NCI-H2029 (cell line): ENCODE data around the gene NRF1.
"Not testable (repeated sequence)": the region's sequence is repeated elsewhere in the genome, so short reads cannot be mapped to it uniquely, and the experiment has no call there.

Experiments used
- DNase-seq: peaks from one replicate; lab custom pipeline; 2025; lab: John Stamatoyannopoulos, UW

The NRF1 gene

DNA sequence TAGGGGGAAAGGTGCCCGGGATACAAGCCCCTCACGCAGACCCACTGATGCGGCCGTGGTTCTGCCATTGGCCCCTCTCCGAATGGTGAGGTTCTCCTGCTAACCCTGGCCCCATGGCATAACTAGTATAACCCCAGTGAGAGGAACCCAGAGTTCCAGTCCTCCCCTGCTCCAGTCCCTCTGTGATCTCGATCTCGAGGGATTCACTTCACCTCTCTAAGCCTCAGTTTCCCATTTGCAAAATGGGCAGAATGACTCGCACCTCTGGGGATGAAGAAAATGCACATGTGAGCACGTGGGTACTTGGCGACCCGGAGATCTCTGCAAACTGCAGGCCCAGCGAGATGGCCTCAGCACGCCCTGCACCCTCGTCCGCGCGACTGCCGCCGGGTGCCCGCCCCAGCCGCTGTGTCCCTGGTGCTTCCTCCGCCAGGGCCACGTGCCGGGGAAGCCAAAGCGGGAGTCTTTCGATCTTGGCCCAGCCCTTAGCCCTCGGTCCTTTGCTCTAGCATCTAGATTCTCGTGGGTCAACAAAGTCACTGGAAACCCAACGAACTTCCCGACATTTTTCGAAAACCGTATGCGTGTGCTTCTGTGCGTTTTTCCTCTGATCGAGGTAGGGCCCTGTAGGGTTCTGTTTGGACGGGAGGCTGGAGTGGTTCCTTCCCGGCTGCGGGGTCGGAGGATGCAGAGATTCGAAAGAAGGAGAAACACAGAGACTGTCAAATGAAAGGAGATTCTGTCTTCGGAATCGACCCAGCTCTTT, 171.5 kb downstream of the NRF1 start:
- no peak for DNase-seq

- DNase-seq = no peak
These were observed 172.0 kb downstream of the NRF1 start for GRCh38 chr7:129783584-129783919.

- DNase-seq = no peak
These were observed 172.9 kb downstream of the NRF1 start for GRCh38 chr7:129784437-129784782.

- DNase-seq = no peak
These were observed 173.5 kb downstream of the NRF1 start for GRCh38 chr7:129784783-129785684.

DNA sequence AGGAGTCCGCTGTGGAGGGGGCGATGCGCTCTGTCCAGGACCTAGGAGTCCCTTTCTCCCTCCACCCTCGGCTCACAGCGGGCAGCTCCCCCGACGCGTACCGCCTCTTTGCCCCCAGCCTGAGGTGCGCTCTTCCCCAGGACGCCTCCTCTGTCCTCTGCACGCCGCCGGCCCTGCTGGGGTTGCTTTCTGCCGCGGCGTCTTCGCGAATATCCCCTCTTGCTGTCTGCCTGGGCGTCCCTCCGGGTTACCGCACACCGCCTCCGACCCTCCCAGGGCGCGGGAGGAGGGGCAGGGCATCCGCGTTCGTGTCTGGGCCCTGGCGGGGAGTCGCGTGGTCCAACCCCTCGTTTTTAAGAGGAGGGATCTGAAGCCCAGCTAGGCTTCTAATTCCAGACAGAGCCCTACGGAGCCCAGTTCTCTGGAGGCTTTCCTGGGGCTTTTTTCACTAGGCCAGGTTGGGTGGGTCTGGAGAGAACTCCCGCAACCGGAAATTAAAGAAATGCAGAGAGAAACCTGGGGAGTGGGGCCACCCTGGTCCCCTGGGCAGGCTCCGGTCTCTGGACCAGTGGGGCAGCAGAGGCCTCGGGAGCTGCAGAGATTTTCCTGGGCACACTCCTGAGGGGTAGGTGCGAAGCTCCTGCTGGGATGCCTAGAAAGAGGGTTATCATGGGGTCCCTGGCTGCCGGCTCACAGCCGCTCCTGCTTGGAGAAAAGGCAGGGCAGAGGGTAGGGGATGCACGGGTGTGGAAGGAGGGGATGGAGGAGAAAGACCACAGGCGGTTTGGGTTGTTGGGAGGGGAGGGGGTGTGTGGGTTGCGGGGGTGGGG, 174.4 kb downstream of the NRF1 start:
- DNase-seq = no peak

DNA sequence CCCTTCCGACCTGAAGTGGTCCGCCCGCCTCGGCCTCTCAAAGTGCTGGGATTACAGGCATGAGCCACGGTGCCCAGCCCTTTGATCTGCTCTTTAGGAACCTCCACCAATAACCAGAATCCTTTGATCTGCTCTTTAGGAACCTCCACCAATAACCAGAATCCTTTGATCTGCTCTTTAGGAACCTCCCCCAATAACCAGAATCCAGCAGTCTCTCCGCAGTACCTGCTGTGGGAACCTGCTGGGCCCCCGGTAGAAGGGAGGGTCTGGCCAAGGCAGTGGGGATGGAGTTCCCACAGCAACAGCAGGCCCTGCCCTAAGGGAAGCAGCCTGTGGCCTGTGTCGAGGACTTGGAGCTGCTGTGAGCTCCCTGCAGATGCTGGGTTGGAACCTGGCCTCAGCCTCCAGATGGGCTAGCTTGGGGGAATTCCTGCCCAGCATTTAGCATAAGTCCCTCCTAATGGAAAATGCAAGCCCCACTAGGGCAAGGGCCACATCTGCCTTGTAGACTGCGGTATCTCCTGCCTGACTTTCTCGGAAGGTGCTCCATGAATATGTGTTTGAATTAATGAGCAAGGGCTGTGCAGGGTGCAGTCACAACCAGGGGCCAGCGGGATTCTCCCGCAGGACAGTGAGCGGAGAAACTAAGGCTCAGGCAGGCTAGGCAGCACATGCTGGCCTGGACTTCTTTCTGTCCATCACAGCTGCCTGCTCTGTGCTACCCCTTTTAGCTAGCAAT, 175.5 kb downstream of the NRF1 start:
- no peak for DNase-seq

GRCh38 chr7:129789000-129789399, 177.5 kb downstream of the NRF1 start:
- no peak for DNase-seq

DNA sequence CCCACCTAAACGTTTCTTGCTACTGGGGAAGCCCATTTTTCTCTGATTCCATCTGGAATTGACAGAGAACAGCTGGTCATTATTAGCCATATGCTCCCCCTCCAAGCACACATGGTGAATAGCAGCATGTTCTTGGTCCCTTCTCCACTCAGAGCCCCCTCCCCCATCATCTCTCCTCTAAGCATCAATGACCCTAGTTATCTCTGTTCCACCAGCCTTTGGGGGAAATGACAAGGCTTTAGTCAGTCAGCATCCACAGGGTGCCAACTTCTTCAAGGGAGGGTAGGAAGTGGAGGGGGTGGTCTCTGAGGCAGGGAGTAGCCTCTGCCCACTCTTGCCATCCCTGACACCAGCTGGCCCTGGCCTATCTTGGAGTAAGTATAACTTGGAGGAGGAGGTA, 178.1 kb downstream of the NRF1 start:
- DNase-seq = no peak

DNA sequence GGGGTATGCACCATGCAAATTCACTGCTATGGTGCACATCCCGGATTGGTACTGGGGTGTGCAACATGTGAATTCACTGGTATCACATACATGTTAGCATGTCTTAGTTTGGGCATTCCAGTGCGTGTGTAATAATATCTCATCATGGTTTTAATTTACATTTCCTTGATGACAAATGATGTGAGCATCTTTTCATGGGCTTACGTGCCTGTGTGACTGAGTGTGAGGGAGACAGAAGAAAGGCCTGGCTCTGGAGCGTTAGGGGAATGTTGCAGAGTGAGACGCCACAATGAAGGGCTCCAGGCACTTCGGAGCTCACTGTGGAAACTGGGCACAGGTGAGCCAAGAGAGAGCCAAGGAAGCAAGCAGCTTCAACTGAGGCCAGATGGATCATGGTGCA, 178.6 kb downstream of the NRF1 start:
- no peak for DNase-seq

DNA sequence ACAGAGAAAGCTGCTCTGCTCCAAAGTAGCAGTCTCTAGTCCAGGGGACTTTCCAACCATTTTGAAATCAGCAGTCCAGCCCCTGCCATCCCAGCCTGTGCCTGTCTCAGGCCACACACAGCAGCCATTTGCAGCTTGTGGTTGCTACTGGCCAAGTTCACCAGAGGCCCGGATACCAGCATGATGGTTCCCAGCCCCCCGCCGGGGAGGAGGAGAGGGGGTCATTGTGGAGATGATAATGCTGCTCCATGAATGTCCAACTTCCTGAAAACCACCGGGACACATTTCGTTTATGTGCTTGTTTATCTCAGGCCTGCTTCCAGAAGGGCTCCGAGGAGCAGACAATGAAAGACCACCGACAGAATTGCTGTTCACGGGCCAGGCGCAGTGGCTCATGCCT, 181.2 kb downstream of the NRF1 start:
- DNase-seq = no peak

DNA sequence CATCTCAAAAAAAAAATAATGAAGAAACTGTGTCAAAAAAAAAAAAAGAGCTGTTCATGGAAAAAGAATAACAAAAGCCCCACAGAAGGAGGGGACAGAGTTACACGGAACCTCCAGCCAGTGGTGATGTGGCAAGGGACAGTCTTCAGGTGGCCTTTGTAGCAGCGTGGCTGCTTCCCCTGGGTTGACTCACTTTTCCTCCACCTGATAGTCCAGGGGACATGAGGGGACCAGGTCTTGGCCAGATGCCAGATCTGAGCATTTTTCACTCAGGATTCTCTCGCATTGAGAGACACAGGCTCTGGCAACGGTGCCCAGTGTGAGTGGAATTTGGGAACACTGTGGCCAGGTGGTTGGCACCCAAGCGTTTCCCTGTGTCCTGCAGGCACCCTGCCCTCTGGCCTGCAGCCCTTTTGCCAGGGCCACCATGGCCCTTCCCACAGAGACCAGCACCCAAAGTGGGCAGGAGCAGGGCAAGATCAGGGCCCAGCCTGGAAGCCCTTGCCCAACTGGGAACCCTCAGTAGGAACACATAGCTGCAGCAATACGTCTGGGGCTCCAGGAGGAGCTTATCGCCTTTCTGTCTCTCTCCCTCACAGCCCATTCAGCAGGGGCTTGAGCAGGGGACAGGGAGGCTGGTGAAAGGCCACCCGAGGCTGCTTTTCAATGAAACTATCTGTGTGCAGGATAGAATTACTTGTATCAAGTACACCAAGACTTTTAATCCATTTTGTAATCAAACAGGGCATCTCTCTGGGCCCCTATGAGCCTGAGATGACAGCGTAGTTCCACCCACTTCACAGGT, 182.2 kb downstream of the NRF1 start:
- no peak for DNase-seq

DNA sequence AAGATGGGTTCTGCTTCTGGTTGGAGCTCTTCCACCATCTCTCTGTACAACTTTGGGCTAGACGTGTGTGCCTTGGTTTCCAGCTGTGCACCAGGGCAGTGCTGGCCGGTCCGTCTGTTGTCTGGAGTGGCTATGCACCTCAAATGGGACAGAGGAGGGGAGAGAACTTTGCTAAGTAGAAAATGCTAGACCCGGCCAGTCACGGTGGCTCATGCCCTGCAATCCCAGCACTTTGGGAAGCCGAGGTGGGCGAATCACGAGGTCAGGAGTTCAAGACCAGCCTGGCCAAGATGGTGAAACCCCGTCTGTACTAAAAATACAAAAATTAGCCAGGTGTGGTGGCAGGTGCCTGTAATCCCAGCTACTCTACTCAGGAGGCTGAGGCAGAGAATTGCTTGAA, 182.9 kb downstream of the NRF1 start:
- not testable (repeated sequence) for DNase-seq

DNA sequence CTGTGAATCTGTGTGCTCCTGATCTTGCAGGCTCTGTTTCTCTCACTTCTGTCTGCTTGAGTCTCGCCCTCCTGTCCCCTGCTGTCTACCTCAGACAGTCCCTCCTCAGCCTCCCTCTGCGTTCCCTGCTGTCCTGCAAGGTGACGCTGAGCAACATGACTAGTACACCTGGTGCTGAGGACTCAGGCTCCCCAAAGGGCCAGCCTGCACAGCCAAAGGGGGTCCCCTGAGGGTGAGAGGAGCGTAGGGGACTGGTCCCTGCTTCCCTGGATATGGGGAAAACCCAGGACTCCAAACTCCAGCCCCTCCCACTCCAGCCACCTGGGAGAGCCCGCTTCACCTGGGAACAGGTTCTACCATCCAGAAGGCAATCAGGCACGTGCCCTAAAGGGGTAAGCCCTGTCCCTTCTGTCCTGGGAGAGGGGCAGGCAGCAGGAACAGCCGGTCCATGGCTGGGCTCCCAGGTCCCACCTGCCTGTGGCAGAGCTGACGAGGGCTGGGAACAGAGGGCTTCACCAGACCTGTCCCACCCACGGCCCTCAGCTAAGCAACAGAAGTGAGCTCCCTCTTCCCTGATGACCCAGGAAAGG, 184.8 kb downstream of the NRF1 start:
- DNase-seq = no peak

- no peak for DNase-seq
These were observed 185.8 kb downstream of the NRF1 start for GRCh38 chr7:129797214-129797789.

- no peak for DNase-seq
These were observed 187.3 kb downstream of the NRF1 start for GRCh38 chr7:129798616-129799349.

GRCh38 chr7:129799350-129799955, 187.9 kb downstream of the NRF1 start:
- DNase-seq = no peak

- DNase-seq = no peak
These were observed 189.4 kb downstream of the NRF1 start for GRCh38 chr7:129800901-129801300.

DNA sequence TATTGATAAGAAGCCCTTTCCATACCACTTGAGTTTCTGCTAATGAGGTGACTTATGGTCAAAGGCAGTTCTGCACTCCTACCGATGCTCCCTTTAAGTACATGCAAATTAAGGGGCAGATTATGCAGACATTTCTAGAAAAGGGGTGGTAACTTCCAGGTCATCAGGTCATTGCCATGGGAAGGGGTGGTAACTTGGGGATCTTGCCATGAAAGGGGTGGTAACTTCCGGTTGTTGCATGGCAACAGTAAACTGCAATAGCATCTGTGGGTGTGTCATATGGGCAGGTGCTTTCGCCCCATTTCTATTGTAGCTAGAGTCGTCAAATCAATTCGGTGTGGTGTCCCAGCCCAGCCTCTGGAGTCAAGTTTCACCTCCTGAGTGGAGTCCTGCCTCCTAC, 190.4 kb downstream of the NRF1 start:
- peak; percentile 24 for DNase-seq

DNA sequence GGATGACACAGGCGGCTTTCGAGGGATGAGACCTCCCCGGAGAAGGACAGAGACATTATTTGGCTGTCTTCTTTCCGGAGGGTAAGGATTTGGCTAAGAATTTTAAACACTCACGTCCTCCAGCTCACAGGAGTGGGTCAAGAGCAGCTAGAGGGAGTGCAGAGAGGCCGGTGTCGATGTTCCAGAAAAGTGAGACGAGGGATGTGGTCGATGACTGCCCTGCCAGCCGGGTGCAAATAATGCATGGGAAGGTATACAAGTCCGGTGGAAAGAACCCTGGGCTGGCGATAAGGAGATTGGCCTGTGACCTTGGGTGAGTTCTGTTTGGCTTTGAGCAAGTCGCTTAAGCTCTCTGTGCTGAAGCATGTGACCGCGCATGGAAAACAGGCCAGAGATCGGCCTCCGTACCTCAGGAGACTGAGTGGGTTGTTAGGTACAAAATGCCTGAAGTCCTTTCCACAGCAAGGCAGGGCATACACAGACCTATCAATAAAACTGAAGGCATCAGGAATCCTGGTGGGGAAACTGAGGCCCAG, 192.1 kb downstream of the NRF1 start:
- no peak for DNase-seq
